Measurements from ENCODE around the gene ALPL.

GRCh38 chr1:21579791-21580190 is 70.6 kb downstream of the ALPL start:
- TF ChIP-seq CTCF (IDR thresholded peaks at IDR 0.05; ENCODE audit: low read depth, low read length) = no peak
- TF ChIP-seq EZH2phosphoT487 (IDR thresholded peaks at IDR 0.05; ENCODE audit: low read depth) = no peak

All from OCI-LY3 (cell line).